Muscle layer of duodenum (tissue), 2 donors: ENCODE measurements around the gene MTCL1.

ENCODE experiments used
- H3K27ac ChIP-seq: one replicate; pipeline ENCODE4 v1.7.0; 2013; ENCODE audit warnings: mild to moderate bottlenecking, low read length
- H3K27me3 ChIP-seq: one replicate; pipeline ENCODE4 v1.7.0; 2013; ENCODE audit warnings: low read depth, mild to moderate bottlenecking, control low read depth, low read length
- H3K36me3 ChIP-seq, 2 donors: one replicate each; pipeline ENCODE4 v1.7.0; 2013; ENCODE audit warnings: low read length in 2 of 2, control low read depth in 1 of 2, mild to moderate bottlenecking in 1 of 2; ENCODE audit not compliant: insufficient read depth in 2 of 2, control insufficient read depth in 1 of 2
- H3K4me1 ChIP-seq, 2 donors: one replicate each; pipeline ENCODE4 v1.7.0; 2013; ENCODE audit warnings: low read length in 2 of 2, mild to moderate bottlenecking in 2 of 2, control low read depth in 1 of 2, moderate library complexity in 1 of 2; ENCODE audit not compliant: insufficient read depth in 2 of 2, control insufficient read depth in 1 of 2
- H3K4me3 ChIP-seq, 2 donors: one replicate each; pipeline ENCODE4 v1.7.0; 2013; ENCODE audit warnings: low read length in 2 of 2, low read depth in 1 of 2, mild to moderate bottlenecking in 1 of 2
- H3K9me3 ChIP-seq, 2 donors: one replicate each; pipeline ENCODE4 v1.7.0; 2013; ENCODE audit warnings: low read length in 2 of 2, control low read depth in 1 of 2, mild to moderate bottlenecking in 1 of 2; ENCODE audit not compliant: control insufficient read depth in 1 of 2
- donor health status: healthy.

The MTCL1 gene

GRCh38 chr18:8791171-8791651, 85.9 kb downstream of the MTCL1 start:
- Histone ChIP-seq H3K27me3 (no peaks in the 10 kb centered on the region), H3K36me3 (peaks cover 6 to 9% of the 10 kb centered on the region in 2 donors), H3K9me3 (no peaks in the 10 kb centered on the region), H3K4me1 (peaks cover 0 to 10% of the 10 kb centered on the region in 2 donors), H3K4me3 (no peak overlapping the region), H3K27ac (no peak overlapping the region)

- Histone ChIP-seq H3K4me1 (peaks cover 0 to 10% of the 10 kb centered on the region in 2 donors), H3K36me3 (peaks cover 0 to 7% of the 10 kb centered on the region in 2 donors), H3K4me3 (no peak overlapping the region), H3K27me3 (no peaks in the 10 kb centered on the region), H3K27ac (no peak overlapping the region), H3K9me3 (no peaks in the 10 kb centered on the region)
Measured at GRCh38 chr18:8792688-8793316, 87.4 kb downstream of the MTCL1 start.

GRCh38 chr18:8793445-8794155, 88.2 kb downstream of the MTCL1 start:
- Histone ChIP-seq H3K4me3 (no peak overlapping the region), H3K27me3 (no peaks in the 10 kb centered on the region), H3K36me3 (peaks cover 0 to 7% of the 10 kb centered on the region in 2 donors), H3K9me3 (no peaks in the 10 kb centered on the region), H3K27ac (no peak overlapping the region), H3K4me1 (peaks cover 0 to 10% of the 10 kb centered on the region in 2 donors)

- H3K27me3 ChIP-seq = no peaks in the 10 kb centered on the region
- no peak overlapping the region for H3K27ac ChIP-seq
- H3K9me3 ChIP-seq = no peaks in the 10 kb centered on the region
- no peak overlapping the region for H3K4me3 ChIP-seq
- peaks cover 0 to 7% of the 10 kb centered on the region in 2 donors for H3K36me3 ChIP-seq
- H3K4me1 ChIP-seq = peaks cover 0 to 10% of the 10 kb centered on the region in 2 donors
Measured at GRCh38 chr18:8794156-8794933, 89.0 kb downstream of the MTCL1 start.

- Histone ChIP-seq H3K27ac (peak overlapping the region; percentile 17), H3K4me1 (peaks cover 0 to 10% of the 10 kb centered on the region in 2 donors), H3K27me3 (no peaks in the 10 kb centered on the region), H3K36me3 (peaks cover 0 to 7% of the 10 kb centered on the region in 2 donors), H3K9me3 (no peaks in the 10 kb centered on the region), H3K4me3 (no peak overlapping the region)
Measured at GRCh38 chr18:8794934-8795280, 89.6 kb downstream of the MTCL1 start.

- H3K27me3 ChIP-seq = no peaks in the 10 kb centered on the region
- peaks cover 0 to 7% of the 10 kb centered on the region in 2 donors for H3K36me3 ChIP-seq
- peaks cover 0 to 14% of the 10 kb centered on the region in 2 donors for H3K4me1 ChIP-seq
Measured at GRCh38 chr18:8795586-8796325, 90.4 kb downstream of the MTCL1 start.

GRCh38 chr18:8797206-8797605, 91.8 kb downstream of the MTCL1 start:
- H3K4me3 ChIP-seq = no peak overlapping the region
- H3K9me3 ChIP-seq = no peaks in the 10 kb centered on the region
- no peak overlapping the region for H3K27ac ChIP-seq
- H3K36me3 ChIP-seq = peaks cover 0 to 7% of the 10 kb centered on the region in 2 donors
- H3K4me1 ChIP-seq = peaks cover 0 to 14% of the 10 kb centered on the region in 2 donors
- H3K27me3 ChIP-seq = no peaks in the 10 kb centered on the region

More at GRCh38 chr18:8795586-8796325, 90.4 kb downstream of the MTCL1 start:
- H3K4me3 ChIP-seq = no peak overlapping the region
- peak overlapping the region; percentile 17 for H3K27ac ChIP-seq
- no peaks in the 10 kb centered on the region for H3K9me3 ChIP-seq

- Histone ChIP-seq H3K4me3 (no peak overlapping the region), H3K4me1 (peaks cover 0 to 4% of the 10 kb centered on the region in 2 donors), H3K27ac (no peak overlapping the region), H3K27me3 (no peaks in the 10 kb centered on the region), H3K9me3 (no peaks in the 10 kb centered on the region), H3K36me3 (peaks cover 0 to 7% of the 10 kb centered on the region in 2 donors)
Measured at GRCh38 chr18:8799001-8799400, 93.6 kb downstream of the MTCL1 start.

- Histone ChIP-seq H3K4me1 (peaks cover 0 to 4% of the 10 kb centered on the region in 2 donors), H3K9me3 (no peaks in the 10 kb centered on the region), H3K4me3 (peak overlapping the region in 1 of 2 donors; percentile 8), H3K36me3 (peaks cover 0 to 7% of the 10 kb centered on the region in 2 donors), H3K27me3 (no peaks in the 10 kb centered on the region), H3K27ac (peak overlapping the region; percentile 52)
Measured at GRCh38 chr18:8799596-8800441, 94.5 kb downstream of the MTCL1 start.

- H3K27me3 ChIP-seq = no peaks in the 10 kb centered on the region
- H3K36me3 ChIP-seq = peaks cover 0 to 7% of the 10 kb centered on the region in 2 donors
- H3K27ac ChIP-seq = peak overlapping the region; percentile 52
- H3K4me3 ChIP-seq = no peak overlapping the region
- peaks cover 0 to 4% of the 10 kb centered on the region in 2 donors for H3K4me1 ChIP-seq
- no peaks in the 10 kb centered on the region for H3K9me3 ChIP-seq
Measured at GRCh38 chr18:8800445-8800844, 95.1 kb downstream of the MTCL1 start.
